SU-DHL-6 (cell line): ENCODE measurements around the gene DLD.

Experiments
- H2AFZ ChIP-seq: fragments of 200-600 bp; sonication (generic); 2 replicates; pipeline ENCODE4 v1.6.1; 2014; ENCODE audit warnings: low read depth, mild to moderate bottlenecking, moderate library complexity, mixed read lengths, antibody characterized with exemption, low read length; ENCODE audit not compliant: severe bottlenecking
- H3F3A ChIP-seq: fragments of 200-600 bp; shearing (Covaris generic); 2 replicates; pipeline ENCODE4 v1.6.0; 2016; ENCODE audit warnings: antibody characterized with exemption, mild to moderate bottlenecking; ENCODE audit not compliant: insufficient read depth
- H3K27ac ChIP-seq: fragments of 200-600 bp; sonication (generic); 2 replicates; pipeline ENCODE4 v1.5.1; 2016; ENCODE audit warnings: low read depth, mild to moderate bottlenecking, low read length, moderate library complexity, mixed read lengths
- H3K27me3 ChIP-seq: fragments of 200-600 bp; sonication (generic), shearing (Covaris generic); 2 replicates; pipeline ENCODE4 v1.6.0; 2014; ENCODE audit warnings: mild to moderate bottlenecking, low read length
- H3K36me3 ChIP-seq: fragments of 200-600 bp; sonication (generic); 2 replicates; pipeline ENCODE4 v1.6.1; 2014; ENCODE audit warnings: mild to moderate bottlenecking, low read length, mixed read lengths
- H3K4me2 ChIP-seq: fragments of 300-600, 200-600 bp; shearing (Covaris generic), sonication (generic); 2 replicates; pipeline ENCODE4 v1.6.0; 2014; ENCODE audit warnings: low read length, low read depth, mild to moderate bottlenecking; ENCODE audit not compliant: poor library complexity, severe bottlenecking
- H3K4me3 ChIP-seq: fragments of 200-600 bp; sonication (generic); 2 replicates; pipeline ENCODE4 v1.5.1; 2014; ENCODE audit warnings: antibody characterized with exemption, low read length, mild to moderate bottlenecking, mixed read lengths; ENCODE audit not compliant: insufficient read depth, poor library complexity, severe bottlenecking
- H3K79me2 ChIP-seq: fragments of 200-600 bp; sonication (generic); 2 replicates; pipeline ENCODE4 v1.6.1; 2014; ENCODE audit warnings: mild to moderate bottlenecking, low read length, moderate library complexity; ENCODE audit not compliant: insufficient read depth
- H3K9ac ChIP-seq: fragments of 200-600 bp; sonication (generic); 2 replicates; pipeline ENCODE4 v1.7.0; 2014; ENCODE audit warnings: mild to moderate bottlenecking, low read length
- H3K9me2 ChIP-seq: fragments of 200-600 bp; sonication (generic); replicated peaks from 2 replicates; pipeline ENCODE4 v1.6.1; 2014; ENCODE audit warnings: low read length; ENCODE audit not compliant: insufficient read depth
- H3K9me3 ChIP-seq: fragments of 200-600 bp; sonication (generic); 2 replicates; pipeline ENCODE4 v1.6.1; 2014; ENCODE audit warnings: low read length, mixed read lengths; ENCODE audit not compliant: insufficient read depth
- H4K20me1 ChIP-seq: fragments of 200-600 bp; sonication (generic); 2 replicates; pipeline ENCODE4 v1.6.1; 2014; ENCODE audit warnings: low read depth, mild to moderate bottlenecking, antibody characterized with exemption, low read length, moderate library complexity, mixed read lengths
- CTCF ChIP-seq: fragments of 200-600 bp; sonication (generic); IDR thresholded peaks from one replicate; pipeline ENCODE4 v1.5.1; 2017; ENCODE audit warnings: antibody characterized with exemption, mild to moderate bottlenecking, low read length, moderate library complexity; ENCODE audit not compliant: insufficient read depth, poor library complexity, severe bottlenecking
- EZH2phosphoT487 ChIP-seq: fragments of 200-600 bp; sonication (generic), shearing (Covaris generic); conservative IDR thresholded peaks from 2 replicates; pipeline ENCODE4 v1.6.1; 2018; ENCODE audit warnings: mild to moderate bottlenecking, antibody characterized with exemption, low read length, moderate library complexity, mixed read lengths

The DLD gene

GRCh38 chr7:107931740-107932515 lies 40.9 kb downstream of the DLD start:
- Histone ChIP-seq H3K27ac (no peak overlapping the region), H3K79me2 (no peaks in the 10 kb centered on the region), H3F3A (0 out of 2 replicates have a peak, but pooled peaks cover 4% of the 10 kb centered on the region), H4K20me1 (no peaks in the 10 kb centered on the region), H3K36me3 (no peaks in the 10 kb centered on the region), H3K4me3 (no peak overlapping the region), H3K9me2 (no peaks in the 10 kb centered on the region), H3K9ac (no peak overlapping the region), H3K9me3 (no peaks in the 10 kb centered on the region), H3K27me3 (no peaks in the 10 kb centered on the region), H2AFZ (no peak overlapping the region), H3K4me2 (no peak overlapping the region)
- TF ChIP-seq CTCF (no peak), EZH2phosphoT487 (no peak)

- Histone ChIP-seq H3K79me2 (no peaks in the 10 kb centered on the region), H3K9ac (no peak overlapping the region), H3K4me3 (no peak overlapping the region), H4K20me1 (no peaks in the 10 kb centered on the region), H3K9me2 (no peaks in the 10 kb centered on the region), H2AFZ (no peak overlapping the region), H3K9me3 (no peaks in the 10 kb centered on the region), H3K36me3 (no peaks in the 10 kb centered on the region), H3K27me3 (no peaks in the 10 kb centered on the region), H3K27ac (no peak overlapping the region), H3K4me2 (no peak overlapping the region), H3F3A (0 out of 2 replicates have a peak, but pooled peaks cover 4% of the 10 kb centered on the region)
- TF ChIP-seq CTCF (no peak), EZH2phosphoT487 (no peak)
These were observed 41.8 kb downstream of the DLD start for GRCh38 chr7:107932805-107933204.

GRCh38 chr7:107933386-107934013 lies 42.5 kb downstream of the DLD start:
- no peaks in the 10 kb centered on the region for H3K27me3 ChIP-seq
- no peak for TF ChIP-seq CTCF
- no peak for TF ChIP-seq EZH2phosphoT487
- no peaks in the 10 kb centered on the region for H3K9me3 ChIP-seq
- H3K27ac ChIP-seq: no peak overlapping the region
- H3F3A ChIP-seq: 0 out of 2 replicates have a peak, but pooled peaks cover 4% of the 10 kb centered on the region
- H3K9me2 ChIP-seq: no peaks in the 10 kb centered on the region
- no peak overlapping the region for H3K4me3 ChIP-seq
- H3K9ac ChIP-seq: no peak overlapping the region
- no peaks in the 10 kb centered on the region for H3K36me3 ChIP-seq
- H4K20me1 ChIP-seq: no peaks in the 10 kb centered on the region
- H3K79me2 ChIP-seq: no peaks in the 10 kb centered on the region
- H2AFZ ChIP-seq: no peak overlapping the region
- no peak overlapping the region for H3K4me2 ChIP-seq
